ENCODE data around the gene ARMH3.
"Not testable (repeated sequence)": the region's sequence is repeated elsewhere in the genome, so short reads cannot be mapped to it uniquely, and the experiment has no call there.

ARMH3 gene

DNA sequence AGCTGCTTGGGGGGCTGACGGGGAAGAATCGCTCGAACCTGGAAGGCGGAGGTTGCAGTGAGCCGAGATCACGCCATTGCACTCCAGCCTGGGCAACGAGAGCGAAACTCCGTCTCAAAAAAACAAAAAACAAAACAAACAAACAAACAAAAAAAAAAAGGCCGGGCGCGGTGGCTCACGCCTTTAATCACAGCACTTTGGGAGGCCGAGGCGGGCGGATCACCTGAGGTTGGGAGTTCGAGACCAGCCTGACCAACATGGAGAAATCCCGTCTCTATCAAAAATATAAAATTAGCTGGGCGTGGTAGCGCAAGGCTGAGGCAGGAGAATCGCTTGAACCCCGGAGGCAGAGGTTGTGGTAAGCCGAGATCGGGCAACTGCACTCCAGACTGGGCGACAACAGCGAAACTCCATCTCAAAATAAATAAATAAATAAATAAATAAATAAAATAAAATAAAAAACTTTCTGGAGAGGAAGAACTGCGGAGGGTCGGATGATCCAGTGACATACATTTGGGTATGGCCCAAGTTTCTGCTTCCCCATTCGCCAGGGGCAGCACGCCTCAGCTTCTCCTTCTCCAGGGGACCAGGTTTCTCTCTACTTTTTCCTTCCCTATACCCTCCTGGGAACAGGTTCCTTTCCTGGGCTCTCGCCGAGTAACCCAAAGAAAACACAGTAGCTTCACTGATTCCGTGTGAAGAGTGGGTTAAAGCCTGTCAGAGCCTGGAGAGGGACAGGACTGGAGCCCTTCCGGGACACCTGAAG is 909 bp downstream of the ARMH3 start:
- not testable (repeated sequence) for DNase-seq (ENCODE audit: low read depth)
- H3K4me3 ChIP-seq (ENCODE audit: low read depth, low read length) = peak overlapping the region; percentile 77

DNA sequence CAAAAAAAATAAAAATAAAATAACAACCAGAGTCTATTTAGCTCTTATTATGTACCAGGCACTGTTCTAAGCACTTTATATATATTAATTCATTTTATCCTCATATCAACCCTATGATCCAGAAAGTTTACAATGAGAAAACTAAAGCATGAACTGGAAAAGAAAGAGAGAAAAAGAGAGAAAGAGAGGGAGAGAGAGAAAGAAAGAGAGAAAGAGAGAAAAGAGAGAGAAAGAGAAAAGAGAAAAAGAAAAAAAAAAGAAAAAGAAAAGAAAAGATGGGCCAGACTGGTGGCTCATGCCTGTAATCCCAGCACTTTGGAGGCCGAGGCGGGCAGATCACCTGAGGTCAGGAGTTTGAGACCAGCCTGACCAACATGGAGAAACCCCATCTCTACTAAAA is 9.9 kb downstream of the ARMH3 start:
- no peak overlapping the region for H3K4me3 ChIP-seq (ENCODE audit: low read depth, low read length)
- no peak for DNase-seq (ENCODE audit: low read depth)

DNA sequence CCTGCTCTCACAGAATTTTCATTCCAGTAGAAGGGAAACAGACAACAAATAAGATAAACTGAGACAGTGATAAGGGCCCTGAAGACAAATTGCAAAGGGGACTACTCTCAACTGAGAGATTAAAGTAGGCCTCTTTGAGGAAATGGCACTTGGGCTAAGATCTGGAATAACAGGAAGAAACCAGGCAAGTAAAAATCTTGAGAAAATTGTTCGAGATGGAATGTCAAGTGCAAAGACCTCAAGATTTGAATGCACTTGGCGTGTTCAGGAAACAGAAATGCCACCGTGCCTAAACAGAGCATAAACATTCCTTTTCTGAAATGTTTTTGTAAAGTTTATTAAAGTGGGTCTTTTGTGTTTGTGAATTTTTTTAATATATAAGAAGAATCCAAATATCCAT is 10.7 kb downstream of the ARMH3 start:
- H3K4me3 ChIP-seq (ENCODE audit: low read depth, low read length) = no peak overlapping the region
- DNase-seq (ENCODE audit: low read depth) = no peak

DNA sequence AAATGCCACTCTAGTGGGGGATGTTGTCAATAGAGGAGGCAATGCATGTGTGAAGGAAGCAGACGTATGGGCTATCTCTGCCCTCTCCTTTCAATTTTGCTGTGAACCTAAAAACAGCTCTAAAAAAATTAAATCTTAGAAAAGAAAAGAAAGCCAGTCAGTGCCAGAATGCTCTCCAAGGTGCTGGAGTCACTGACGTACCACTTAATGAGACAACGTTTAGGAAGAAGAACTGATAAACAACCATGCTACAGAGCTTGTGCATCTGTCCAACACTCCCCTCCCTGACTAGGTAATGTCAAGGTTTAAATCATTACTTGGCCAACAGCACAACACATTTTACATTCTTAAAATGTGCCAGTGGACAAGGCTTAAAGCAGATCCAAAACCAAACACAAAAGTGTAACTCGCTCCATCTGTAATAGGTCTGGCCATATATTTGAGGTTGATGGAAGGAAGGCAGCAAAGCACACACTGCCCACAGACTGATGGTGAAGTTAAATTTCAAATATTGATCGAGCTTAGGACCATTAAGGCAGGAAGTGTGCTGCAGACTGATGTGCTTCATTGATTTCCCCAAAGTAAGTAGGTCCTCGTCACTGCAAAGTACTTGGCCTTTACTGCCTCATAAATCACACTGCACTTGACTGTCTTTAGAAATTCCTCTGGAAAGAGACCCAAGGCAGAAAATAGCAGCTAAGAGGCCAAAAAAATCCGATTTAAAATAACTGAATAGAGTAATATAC is 15.5 kb downstream of the ARMH3 start:
- no peak for DNase-seq (ENCODE audit: low read depth)
- H3K4me3 ChIP-seq (ENCODE audit: low read depth, low read length) = no peak overlapping the region

DNA sequence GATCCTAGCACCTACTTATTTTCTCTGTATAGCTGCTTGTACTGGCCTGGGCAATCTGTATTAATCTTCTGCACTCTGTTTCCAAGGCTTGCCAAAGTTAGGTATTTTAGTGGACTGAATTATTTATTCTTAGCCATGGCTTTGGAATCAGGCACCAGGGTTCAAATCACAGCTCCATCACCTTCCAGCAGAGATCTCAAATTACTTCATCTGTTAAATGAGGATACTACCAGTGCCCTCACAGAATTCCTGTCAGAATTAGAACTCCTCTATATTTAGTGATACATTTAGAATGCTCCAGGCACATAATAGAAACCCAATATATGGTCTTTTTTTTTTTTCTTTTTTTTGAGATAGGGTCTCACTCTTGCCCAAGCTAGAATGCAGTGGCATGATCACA is 17.6 kb downstream of the ARMH3 start:
- DNase-seq (ENCODE audit: low read depth) = no peak
- no peak overlapping the region for H3K4me3 ChIP-seq (ENCODE audit: low read depth, low read length)

DNA sequence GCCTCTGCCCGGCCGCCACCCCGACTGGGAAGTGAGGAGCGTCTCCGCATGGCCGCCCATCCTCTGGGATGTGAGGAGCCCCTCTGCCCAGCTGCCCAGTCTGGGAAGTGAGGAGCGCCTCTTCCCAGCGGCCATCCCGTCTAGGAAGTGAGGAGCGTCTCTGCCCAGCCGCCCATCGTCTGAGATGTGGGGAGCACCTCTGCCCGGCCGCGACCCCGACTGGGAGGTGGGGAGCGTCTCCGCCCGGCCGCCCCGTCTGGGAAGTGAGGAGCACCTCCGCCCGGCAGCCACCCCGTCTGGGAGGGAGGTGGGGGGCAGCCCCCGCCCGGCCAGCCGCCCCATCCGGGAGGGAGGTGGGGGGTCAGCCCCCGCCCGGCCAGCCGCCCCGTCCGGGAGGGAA is 20.2 kb downstream of the ARMH3 start:
- not testable (repeated sequence) for H3K4me3 ChIP-seq (ENCODE audit: low read depth, low read length); DNase-seq (ENCODE audit: low read depth)

DNA sequence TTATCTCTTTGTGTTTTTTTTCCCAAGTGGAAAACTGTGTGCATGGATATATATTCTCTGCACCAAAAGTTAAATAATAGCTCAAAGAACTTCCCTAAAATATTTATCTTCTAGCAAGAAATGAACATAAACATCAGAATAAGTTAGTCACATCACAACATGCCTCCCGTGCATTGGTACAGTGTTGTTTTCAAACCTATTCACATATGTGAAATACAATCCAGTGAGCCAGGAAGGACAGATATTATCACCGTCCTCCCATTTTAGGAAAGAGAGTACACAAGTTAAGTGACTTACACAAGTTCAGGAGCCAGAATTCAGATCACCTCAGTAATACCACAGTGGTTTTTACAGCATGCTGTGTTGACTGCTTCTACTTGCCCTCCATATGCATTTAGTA is 22.2 kb downstream of the ARMH3 start:
- no peak for DNase-seq (ENCODE audit: low read depth)
- H3K4me3 ChIP-seq (ENCODE audit: low read depth, low read length) = no peak overlapping the region

DNA sequence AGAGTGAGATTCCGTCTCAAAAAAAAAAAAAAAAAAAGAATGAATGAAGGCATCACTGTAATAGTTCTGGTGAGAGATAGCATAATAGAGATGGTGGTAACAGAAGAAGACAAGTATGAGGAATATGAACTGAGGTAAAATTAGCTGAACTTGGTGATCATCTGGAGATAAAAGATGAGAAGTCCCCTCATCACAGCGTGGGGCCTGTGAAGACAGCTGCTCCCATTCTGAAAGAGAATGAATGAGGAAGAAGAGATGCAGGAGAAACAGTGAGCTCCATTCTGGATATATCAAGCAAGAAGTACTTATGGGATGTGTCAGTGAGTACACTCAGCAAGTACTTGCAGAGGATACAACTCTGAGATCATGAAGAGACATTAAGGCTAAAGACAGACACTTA is 28.7 kb downstream of the ARMH3 start:
- H3K4me3 ChIP-seq (ENCODE audit: low read depth, low read length) = no peak overlapping the region
- no peak for DNase-seq (ENCODE audit: low read depth)

DNA sequence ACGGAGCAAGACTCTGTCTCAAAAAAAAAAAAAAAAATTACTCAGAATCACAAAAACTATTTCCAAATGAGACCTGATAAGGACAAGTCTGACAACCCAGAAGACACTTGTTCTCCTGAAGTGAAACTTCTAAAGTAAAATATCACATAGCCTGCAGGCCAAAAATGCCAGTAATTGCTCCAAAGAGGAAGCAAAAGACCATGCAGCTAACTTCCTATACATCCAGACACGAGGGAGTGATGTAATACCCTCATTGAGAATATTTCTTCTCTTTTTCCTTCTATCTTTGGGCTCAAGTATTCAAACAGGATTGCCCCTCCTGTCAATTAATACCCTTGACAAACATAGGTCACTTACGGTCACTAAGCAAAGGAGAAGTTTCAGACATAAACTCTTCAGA is 31.2 kb downstream of the ARMH3 start:
- no peak for DNase-seq (ENCODE audit: low read depth)
- H3K4me3 ChIP-seq (ENCODE audit: low read depth, low read length) = no peak overlapping the region

DNA sequence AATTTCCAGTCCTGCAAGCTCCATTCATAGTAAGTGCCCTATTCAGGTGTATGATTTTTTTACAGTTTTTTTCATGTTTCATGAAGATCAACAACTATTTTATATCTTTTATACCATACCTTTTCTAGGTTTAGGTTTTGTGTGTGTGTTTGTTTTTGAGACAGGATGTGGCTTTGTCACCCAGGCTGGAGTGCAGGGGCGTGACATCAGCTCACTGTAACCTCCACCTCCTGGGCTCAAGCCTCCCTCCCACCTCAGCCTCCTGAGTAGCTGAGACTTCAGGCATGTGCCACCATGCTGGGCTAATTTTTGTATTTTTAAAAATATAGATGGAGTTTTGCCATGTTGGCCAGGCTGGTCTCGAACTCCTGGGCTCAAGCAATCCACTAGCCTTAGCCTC is 35.0 kb downstream of the ARMH3 start:
- no peak for DNase-seq (ENCODE audit: low read depth)
- no peak overlapping the region for H3K4me3 ChIP-seq (ENCODE audit: low read depth, low read length)

DNA sequence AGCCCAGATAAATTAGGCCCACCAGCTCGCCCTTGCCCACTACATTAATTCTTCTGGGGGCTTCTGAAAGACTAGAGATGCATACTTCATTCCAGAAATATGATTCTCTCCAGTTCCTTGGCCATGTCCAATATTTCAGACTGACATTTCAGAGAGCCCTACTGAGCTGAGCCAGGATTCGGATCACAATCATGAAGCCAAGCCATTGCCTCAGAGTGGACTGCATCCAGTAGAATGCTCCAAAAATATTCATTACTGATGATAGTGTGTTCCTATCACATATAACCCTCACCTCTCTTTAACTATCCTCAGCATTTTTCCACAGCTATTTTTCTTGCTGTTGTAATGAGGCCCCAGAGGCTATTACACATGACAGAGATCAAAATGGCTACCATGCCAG is 38.7 kb downstream of the ARMH3 start:
- no peak overlapping the region for H3K4me3 ChIP-seq (ENCODE audit: low read depth, low read length)
- DNase-seq (ENCODE audit: low read depth) = no peak

DNA sequence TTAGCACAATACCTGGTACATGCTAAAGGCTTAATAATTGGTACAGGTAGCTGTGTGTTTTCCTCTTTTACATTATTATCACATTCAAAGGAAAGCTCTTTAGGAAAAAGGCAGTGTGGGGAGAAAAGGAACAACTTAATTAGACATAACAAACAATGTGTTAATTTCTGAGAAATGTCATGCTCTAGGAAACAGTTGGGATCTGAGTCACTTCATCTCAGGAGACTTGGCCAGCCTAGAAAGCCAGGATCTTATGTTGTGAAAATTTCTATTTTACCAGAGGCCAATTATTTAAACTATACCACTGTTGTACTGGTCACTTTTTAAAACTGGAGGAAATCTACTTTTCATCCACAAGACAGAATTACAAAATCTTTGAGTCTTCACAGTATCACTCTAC is 39.6 kb downstream of the ARMH3 start:
- DNase-seq (ENCODE audit: low read depth) = no peak
- no peak overlapping the region for H3K4me3 ChIP-seq (ENCODE audit: low read depth, low read length)

DNA sequence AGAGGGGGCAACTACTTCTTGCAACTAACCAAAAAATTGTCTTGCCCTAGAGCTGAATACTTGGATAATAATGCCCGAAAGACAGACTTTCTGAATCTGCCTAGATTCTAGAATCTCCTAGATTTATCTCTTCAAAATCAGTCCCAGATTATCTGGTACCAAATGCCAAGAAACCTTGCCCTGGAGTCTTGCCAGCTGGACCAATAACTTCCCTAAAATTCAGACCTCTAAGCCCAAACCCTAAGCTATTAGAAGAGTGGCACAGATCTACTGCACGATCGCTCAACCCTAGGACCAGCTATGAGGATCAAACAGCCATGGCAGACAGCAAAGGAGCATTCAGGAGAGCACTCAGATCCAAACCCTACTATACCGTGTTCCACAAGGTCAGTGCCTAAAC is 45.0 kb downstream of the ARMH3 start:
- H3K4me3 ChIP-seq (ENCODE audit: low read depth, low read length) = no peak overlapping the region
- no peak for DNase-seq (ENCODE audit: low read depth)

DNA sequence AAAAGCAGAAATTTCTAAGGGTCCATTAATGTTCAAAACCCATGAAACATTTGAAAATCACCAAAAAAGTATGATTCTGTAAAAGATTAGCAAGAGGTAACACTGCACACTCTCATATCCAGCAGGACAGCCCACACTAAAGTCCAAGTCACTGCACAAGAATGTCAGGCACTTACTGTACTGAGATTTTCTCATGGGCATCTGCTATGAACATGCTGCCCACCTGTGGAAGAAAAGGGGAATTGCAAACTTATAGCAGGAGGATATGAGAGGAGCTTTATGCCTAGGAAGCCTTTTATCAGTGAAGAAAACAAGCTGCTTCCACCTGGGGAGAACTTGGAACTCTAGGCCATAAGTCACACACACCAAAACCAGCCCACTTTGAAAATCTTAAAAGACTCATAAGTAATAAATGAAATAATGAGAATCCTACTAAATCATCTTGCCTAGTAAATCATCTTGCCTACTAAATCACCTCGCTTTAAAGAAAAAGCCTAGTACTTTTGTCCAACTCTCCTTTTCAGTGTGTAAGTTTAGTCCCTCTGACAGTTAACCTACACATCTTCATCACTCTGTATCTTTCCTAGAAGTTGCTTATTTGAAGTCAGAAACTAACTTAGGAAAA is 46.1 kb downstream of the ARMH3 start:
- DNase-seq (ENCODE audit: low read depth) = peak; percentile 66

DNA sequence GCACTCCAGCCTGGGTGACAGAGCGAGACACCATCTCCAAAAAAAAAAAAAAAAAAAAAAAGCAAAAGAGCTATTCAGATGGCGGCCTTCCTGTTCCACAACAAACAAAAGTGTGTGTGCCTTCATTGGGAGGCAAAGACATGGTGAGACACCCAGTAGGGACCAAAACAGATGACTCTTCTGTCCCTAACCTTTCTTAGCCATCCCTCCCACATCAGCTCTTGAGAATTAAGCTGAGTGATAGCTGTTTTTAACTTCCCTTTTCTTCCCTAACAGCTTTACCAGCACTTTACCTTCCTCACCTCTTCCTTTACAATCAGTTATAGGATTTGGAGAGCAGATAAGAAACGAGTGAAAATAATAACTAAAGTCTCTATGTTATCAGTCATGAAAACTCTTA is 48.2 kb downstream of the ARMH3 start:
- DNase-seq (ENCODE audit: low read depth) = no peak
- no peak overlapping the region for H3K4me3 ChIP-seq (ENCODE audit: low read depth, low read length)

More for the DNA sequence above, 46.1 kb downstream of the ARMH3 start:
- no peak overlapping the region for H3K4me3 ChIP-seq (ENCODE audit: low read depth, low read length)

DNA sequence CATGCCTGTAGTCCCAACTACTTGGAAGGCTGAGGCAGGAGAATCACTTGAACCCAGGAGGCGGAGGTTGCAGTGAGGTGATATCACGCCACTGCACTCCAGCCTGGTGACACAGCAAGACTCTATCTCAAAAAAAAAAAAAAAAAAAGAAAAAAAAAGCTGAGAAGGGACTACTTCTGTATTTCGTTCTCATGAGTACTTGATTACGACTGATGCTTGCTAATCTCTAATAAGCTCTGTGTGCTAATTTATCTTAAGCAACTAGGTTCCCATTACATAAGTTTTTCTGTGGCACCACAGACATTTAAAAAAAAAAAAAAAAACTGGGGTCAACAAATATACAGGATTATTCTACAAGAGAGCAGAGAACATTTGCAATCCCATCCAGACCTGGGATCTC is 48.9 kb downstream of the ARMH3 start:
- DNase-seq (ENCODE audit: low read depth); H3K4me3 ChIP-seq (ENCODE audit: low read depth, low read length): not testable (repeated sequence)

DNA sequence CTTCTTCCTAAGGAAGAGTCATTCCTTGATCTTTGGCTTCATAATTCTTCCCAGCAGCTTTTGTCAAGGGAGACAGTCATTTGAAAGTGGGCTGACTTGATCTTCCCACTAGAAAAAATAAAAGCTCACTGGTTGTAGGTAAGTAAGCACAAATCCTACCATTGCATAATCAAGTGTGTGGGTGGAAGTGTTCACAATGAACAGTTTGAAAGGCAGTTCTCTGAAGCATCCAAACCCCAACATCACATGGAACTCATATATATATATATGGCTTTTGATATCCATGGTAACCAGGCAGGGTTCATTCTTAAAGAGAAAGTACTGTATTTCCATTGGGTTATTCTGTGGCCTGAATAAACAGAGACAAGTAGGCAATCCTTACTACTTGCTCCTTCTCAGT is 51.6 kb downstream of the ARMH3 start:
- no peak overlapping the region for H3K4me3 ChIP-seq (ENCODE audit: low read depth, low read length)
- DNase-seq (ENCODE audit: low read depth) = peak; percentile 76

DNA sequence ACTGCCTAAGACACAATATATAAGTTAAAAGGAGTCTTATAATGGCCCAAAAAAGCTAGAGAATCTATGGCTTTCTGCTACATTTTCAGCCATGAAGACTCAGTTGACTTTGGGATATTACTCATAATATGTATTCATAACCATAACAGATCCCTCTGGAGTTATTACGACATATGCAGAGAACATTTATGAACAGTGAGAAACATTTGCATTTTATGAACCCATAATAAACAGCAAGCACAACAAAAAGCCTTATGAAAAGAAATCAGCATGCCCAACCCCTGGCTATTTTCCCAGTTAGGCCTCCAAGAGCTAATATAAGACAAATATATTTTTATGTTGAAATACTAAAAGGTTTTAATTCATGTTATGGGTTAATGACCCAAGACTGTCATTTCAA is 52.4 kb downstream of the ARMH3 start:
- H3K4me3 ChIP-seq (ENCODE audit: low read depth, low read length) = no peak overlapping the region
- no peak for DNase-seq (ENCODE audit: low read depth)

DNA sequence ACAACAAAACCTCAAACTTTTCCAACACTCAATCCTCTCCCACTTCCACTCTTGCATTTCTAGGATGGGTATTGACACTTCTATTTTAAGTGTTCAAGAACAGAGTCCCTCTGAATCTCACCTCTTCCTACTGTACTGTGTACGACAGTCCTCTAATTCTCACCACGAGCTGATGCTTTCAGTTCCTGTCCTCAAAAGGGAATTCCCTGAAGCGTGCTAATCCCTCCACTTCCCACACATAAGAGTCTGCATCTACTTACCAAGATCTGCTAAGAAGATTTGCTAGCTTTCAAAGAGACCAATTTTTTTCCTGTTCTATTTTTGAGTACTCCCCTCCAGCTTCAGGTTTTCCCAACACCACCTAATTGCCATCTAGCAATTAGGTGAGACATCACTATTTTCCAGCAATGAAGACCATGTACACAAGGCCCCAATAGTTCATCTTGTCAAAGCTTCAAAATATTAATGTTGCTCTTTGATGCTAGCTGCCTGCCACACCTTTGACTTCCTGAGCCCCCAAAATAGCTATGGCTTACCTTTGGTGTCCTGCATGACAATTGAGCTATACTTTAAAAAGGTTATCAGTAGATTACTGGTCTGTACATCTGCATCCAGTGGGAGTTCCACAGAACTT is 54.4 kb downstream of the ARMH3 start:
- H3K4me3 ChIP-seq (ENCODE audit: low read depth, low read length) = no peak overlapping the region
- DNase-seq (ENCODE audit: low read depth) = no peak

DNA sequence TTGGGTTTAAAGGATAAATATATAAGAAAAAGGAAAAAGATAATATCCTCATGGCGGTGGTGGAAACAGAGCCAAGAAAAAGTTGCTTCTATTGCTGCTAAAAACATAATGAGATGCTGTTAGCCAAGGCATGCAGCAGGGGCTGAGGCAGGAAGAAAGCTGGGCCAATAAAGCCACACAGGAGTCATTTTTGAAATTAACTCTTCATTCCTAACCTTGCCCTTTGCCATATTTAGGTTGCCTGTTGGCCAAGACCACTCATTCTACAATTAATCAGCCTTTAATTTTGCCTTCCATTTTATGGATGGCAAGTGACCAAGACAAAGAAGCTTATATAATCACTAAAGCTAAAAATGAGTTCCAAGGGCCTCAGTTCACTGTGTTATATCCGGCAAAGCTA is 58.2 kb downstream of the ARMH3 start:
- DNase-seq (ENCODE audit: low read depth) = no peak
- H3K4me3 ChIP-seq (ENCODE audit: low read depth, low read length) = no peak overlapping the region
